Tongue (tissue), 2 donors: ENCODE measurements around the gene HIVEP3. TPM values are rescaled to one million over a fixed set of nuclear protein-coding genes. Genes with fewer than 3 reads are reported as not detected.

Source experiments
- DNase-seq: peaks from one replicate; pipeline ENCODE4 v3.0.0-alpha.2; 2015
- total RNA-seq: library from RNA; depleted of rRNA; stranded (reverse); fragments of >200 nt; gene quantifications from one replicate; pipeline ENCODE4 v1.2.3, GENCODE V29; 2014

HIVEP3 gene
- total RNA-seq, 1 donor from 2014 or later, result 2.5 TPM

DNA sequence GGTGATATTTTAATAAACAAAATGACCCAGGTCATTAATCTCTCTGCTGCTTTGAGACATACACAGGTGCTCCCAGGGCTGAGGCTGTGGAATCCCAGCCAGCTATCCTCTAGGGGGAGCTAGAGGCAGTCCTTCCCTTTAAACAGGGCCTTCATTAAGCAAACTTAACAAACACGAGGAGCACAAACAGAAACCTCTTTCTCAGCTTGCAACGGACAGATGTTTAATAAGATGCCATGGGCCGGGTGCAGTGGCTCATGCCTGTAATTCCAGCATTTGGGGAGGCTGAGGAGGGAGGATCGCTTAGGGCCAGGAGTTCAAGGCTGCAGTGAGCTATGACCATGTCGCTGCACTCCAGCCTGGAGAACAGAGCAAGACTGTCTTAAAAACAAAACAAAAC, 106.7 kb downstream of the HIVEP3 start:
- peak; percentile 43 for DNase-seq

DNA sequence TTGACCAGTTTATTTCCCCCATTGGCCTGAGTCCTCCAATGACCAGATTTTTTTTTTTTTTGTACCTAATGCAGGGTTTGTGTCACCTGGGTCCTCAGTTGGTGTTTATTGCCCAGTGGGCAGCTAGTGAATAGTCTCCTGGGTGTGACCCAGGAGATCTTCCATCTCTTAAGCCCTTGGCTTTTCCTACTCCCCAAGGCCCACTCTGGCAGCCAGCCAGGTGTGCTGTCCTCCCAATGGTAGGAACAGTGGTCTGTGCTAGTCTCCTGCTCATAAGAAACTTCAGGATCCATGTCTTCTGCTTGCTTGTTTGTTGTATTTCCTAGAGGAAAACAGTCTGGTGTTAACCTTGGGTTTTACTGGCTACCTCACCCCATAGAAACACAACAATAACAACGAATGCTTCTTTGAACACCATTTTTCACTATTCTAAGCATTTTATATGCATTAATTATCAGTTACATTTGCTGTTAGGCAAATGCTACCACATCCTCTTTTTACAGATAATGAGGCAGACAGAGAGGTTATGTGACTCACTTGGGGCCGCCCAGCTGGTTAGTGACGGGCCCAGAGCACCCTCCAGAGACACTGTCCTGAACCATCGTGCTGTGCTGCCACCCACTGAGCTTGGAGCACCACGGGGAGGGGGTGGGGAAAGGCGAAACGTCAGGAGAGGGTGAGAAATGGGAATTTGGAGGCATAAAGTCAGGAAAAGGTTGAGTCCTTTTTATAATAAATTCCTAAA, 107.5 kb downstream of the HIVEP3 start:
- no peak for DNase-seq

DNA sequence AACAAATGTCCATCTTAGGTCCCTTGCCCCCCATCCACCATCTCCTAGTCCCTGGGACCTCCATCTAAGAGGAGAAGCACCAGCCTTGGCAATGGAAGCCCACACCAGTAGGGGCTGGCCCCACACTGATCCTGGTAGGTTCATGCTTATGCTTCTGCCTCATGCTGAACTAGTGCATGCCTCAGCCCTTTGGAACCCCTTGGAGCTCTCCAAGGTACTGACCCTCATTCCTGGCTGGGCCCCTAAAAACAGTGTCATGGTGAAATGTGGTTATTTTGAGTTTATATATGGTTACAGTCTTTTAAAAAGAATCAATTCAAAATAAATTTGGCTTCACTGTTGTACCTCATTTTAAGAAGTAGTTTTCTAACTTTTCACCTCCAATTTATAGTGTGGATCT, 108.3 kb downstream of the HIVEP3 start:
- DNase-seq, result peak; percentile 82

DNA sequence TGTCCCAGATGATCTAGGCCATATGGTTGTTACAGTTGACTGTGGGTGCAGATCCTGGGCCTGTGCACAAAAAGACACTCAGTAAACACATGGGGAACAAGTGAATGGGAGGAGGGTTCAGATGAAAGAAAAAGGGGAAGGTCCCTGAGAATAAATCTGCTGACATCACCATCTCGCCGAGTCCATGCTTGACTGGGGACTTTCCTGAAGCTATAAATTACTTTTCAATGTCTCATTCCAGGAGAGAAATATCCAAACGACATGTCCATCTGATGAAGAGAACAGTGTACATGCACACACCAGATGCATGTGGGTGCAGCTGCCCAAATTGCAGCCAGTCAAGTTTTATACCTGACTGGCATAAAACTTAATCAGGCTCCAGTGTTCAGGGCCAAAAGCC, 109.0 kb downstream of the HIVEP3 start:
- DNase-seq, result no peak

DNA sequence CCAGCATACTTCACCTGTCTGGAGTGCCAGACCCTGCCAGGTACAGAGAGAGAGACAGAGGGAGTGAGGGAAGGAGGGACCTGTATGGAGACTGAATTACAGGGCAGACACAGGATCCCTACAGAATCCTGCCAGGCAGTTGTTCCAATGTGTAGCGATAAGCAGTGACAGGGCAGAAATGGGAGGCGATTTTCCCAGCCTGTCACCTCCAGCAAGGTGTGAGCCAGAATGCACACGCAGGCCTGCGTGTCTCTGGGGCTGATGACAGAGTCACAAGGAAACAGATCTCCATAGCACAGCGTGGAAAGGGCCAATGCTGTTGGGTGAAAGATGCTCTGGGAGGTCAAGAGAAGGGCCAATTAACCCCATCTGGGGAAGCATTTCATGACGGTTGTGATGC, 111.3 kb downstream of the HIVEP3 start:
- no peak for DNase-seq

DNA sequence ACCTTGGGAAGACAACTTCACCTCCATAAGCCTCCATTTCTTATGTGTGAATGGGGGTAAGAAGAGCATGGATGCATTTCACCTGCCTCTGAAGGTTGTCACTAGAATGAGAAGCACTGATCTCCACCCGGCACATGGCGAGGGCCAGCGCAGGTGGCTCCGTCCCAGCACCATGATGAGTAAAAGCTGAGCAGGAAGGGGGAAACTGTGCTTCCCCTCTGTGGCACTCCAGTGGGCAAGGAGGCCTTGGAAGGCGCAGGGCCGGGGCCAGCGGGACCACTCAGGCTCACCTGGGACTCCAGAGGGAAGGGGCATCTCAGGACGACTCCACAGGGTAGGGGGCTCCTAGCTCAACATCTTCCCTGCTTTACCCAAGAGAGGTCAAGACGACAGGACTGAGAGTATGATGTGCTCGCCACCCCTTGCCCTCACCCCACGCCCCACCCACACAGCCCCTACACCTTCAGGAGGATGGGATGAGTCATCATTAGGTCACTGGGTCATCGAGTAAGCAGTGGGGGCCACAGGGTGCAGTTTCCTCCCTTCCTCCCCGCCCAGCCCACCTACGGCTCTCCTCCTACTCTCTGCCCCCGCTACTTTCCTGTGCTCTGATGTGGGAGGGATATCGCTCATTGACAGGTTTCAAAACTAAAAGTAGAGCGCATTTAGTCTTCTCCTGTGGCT, 112.1 kb downstream of the HIVEP3 start:
- DNase-seq, result no peak

DNA sequence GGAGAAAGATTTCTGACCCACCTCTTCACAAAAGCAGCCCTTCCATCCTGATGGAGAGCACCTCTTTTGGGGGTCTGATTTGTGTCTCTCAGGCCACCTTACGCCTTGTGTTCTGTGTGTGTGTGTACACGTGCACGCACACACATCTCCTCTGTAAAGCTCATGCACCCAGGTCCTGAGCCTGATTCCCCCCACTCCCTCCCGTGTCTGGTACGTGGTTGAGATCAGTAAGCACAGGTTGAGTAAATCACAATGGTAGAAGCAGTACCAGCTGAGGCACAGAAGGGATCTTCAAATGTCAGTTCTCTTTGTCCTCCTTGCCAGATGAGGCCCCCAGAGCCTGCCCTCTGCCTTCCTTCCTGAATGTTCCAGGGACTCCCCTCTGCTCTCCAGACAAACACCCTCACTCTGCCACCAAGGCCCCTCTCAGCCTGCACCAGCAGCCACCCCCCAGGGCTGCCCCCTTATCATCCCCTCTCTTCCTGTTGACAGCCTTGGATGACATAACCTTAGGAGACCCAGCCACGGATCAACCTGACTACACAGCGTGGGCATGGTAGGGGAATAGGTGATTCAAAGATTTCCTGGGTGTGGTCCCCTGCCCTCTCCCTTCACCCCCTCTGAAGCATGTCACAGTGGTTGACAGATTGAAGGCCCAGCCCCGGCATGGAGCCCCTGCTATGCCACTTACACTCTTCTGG, 112.8 kb downstream of the HIVEP3 start:
- no peak for DNase-seq

DNA sequence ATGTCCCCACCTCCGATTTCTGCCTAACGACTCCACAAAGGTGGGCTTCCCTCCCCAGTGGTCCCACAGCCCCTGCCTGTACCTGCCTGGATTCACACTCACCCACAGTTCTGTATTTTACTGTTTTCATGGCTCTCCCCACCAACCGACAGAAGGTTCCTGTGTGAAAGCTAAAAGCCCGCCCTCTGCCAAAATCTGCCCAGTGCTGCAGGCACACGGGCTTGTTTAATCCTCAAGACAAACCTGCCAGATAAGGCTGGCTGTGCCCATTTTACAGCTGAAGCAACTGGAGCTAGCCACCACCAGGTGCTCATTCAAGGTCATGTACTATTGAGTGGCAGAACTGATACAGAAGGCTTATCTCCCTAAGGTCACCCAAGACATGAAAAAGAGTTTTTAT, 114.5 kb downstream of the HIVEP3 start:
- DNase-seq, result no peak

DNA sequence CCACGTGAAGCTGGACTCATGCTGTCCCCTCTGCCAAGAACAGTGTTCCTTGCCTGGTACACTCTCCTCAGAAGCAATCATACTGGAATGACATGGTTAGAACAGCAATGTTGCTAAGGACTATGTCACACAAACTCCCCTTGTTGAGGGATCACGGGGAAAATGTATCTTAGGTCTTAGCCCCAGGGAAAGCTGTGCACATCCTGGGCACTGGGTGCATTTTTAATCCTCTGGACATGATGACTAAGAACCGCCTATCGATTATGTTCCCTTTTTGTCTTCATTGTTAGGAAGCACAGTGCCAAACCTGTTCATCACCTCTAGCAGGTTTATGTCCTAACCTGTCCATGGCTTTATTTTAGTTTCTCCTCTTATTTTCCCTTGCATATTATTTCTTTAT, 115.1 kb downstream of the HIVEP3 start:
- DNase-seq, result no peak

DNA sequence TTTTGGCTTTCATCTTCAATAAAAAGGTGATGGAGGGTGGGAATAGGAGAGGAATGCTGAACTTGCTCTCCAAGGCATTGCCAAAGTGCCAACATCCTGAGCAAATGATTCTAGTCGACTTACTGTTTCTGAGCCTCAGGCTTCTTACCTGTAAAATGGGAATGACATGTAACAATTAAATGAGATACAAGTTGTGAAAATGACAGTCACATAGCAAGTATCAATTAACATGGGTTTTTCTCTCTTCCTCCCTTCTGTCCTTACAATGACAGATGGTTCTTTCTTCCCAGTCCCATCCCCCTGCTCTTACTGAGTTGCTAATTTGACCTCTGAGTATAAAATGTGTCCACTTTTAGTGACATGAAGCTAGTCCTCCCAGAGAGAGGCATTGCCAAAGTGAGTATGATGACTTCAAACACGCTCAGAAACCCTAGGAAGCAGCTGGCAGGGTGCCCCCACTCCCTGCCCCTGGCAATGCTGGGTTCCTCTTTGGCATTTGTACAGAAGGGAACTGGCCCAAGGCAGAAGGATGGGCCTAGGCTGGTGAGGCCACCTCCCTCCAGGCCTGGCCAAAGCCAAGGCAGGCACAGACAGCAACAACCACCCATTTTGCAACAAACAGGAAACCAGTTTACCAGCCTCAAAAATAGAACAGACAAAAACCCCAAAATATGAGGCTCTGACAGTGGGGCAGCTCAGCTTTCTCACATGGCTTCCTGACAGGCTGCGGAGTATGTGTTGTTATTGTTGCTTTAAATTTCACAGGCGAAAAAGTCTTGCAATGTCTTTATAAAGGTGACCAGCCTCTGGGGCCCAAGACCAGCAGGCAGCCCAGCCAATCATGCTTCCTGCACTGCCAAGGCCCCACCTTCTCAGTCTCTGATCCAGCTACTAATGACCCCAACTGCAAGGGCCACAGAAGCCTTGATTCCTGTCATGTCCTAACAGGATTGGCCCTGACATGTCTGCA, 115.9 kb downstream of the HIVEP3 start:
- DNase-seq, result peak; percentile 43

DNA sequence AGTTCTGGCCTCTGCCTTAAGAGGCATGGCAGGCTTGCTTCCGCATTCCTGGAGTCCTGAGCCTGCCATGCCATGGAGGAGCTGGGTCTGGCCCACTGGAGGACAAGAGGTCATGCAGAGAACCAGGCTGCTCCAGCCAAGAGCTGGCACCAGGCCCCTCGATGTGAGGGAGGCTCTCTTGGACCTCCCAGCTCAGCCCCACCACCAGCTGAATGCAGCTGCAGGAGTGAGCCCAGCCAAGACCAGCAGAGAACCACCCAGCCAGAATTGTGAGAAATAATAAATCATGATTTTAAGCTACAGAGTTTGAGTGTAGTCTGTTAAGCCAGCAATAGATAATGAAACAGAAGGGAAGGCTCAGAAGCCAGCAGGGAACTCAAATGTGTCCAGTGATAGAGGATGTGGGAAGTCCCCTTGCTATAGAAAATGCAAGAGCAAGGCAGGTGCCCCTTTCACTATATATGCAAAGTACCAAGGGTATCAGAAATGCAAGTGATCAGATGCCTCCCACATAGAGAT, 118.4 kb downstream of the HIVEP3 start:
- peak; percentile 71 for DNase-seq

DNA sequence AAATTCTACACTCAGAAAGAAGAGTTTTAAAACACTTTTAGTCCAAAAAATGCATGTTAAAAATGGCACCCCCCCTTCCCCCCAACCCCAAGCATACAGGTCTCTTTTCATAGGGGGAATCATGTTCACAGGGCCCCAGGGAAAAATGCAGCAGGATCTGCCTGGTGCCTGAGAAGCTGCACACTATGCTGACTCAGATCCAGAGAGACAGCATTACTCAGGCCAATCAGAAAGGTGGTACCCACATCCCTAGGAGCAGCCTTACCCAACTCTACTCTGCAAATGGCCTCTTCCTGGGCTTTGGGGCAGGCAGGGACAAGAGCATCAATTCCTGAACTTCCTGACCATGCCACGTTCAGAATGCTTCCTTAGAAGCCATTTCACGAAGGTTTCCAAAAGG, 119.0 kb downstream of the HIVEP3 start:
- DNase-seq, result no peak

DNA sequence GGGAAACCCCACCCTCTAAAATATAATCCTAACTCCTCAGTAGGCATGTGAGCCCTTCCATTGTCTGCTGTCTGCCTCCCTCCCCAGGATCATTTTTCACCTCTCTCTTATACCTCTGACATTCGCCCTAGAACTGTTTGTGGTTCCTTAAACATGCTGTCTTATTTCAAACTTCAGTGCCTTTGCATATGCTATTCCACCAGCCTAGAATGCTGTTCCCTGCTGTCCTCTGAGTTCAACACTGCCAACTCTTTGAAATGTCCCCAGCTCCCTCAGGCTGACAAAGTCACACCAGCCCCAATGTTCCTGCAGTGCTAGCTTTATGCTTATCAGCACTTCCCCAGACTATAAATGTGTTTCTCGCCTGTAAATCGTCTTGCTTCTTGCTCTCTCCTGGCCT, 119.5 kb downstream of the HIVEP3 start:
- no peak for DNase-seq

DNA sequence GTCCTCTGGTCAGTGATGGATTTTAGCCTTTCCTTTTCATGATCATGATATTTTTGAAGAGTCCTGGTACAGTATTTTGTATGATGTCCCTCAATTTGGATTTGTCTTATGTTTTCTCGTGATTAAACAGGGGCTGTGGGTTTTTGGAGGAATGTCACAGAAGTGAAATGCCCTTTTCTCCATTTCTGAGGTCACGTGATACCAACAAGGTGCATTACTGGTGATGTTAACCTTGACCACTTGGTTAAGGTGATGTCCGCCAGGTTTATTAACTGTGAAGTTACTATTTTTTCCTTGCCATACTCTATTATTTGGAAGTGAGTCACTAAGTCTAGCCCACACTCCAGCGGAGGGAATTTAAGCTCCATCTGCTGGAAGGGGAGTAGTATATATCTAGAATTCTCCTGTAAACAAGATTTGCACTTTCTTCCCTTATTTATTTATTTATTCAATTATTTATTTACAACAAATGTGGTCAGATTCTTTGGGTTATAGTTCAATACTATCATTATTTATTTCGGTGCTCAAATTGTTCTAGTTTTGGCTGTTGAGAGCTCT, 123.4 kb downstream of the HIVEP3 start:
- no peak for DNase-seq

DNA sequence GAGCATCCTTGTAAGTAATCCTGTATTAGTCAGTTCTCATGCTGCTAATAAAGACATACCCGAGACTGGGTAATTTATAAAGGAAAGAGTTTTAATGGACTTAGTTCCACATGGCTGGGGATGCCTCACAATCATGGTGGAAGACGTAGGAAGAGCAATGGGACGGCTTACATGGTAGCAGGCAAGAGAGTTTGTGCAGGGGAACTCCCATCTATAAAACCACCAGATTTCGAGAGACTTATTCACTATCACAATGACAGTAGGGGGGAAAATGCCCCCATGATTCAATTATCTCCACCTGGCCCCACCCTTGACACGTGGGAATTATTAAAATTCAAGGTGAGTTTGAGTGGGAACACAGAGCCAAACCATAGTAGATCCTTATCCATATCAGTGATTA, 124.7 kb downstream of the HIVEP3 start:
- DNase-seq, result no peak

DNA sequence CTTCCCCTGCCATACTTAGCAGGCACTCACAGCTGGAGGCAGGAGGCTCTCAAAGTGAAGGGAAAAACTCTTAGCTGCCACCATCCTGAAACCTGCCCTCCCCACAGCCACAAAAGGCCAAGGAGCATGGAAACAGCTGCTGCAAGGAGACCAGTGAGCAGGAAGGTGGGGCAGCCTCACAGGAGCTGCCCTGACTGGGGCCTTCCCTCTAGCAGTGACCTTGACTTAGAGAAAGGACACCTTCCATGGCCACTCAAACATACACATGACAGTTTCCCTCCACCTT, 126.3 kb downstream of the HIVEP3 start:
- DNase-seq, result no peak

DNA sequence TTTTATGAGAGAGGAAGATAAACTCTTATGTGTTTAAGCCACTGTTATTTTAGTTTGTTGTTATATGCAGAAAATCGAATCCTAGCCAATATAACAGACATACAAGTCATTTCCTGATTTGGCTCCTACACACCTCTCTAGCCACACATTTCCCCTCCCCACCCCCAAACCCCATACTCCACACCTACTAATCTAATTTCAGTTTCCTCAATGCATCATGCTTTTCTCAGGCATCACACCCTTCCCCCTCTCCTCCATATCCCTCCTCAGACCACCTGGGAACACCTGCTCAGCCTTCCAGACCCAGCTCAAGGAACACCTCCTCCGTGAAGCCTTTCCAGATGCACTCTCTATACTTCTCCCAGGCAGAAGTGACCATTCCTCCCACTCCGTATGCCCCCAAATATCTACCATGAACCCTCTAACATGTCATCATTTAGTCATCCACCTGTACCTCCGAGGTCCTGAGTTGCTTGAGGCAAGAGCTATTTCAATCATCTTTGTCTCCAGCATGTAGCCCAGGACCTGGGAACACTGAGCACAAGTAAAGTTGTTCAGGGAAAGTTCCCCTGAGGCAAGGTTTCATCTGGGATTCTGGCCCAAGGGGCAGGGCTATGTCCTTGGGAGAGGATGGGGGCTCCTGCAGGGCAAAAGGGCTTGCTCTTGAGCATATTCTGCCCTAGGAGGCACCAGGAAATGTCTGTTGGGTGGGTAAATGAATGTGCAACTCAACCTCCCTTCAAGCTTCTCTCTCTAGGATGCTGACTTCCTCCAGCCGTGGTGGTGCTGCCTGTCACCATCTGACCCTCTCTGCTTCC, 126.8 kb downstream of the HIVEP3 start:
- DNase-seq, result no peak

DNA sequence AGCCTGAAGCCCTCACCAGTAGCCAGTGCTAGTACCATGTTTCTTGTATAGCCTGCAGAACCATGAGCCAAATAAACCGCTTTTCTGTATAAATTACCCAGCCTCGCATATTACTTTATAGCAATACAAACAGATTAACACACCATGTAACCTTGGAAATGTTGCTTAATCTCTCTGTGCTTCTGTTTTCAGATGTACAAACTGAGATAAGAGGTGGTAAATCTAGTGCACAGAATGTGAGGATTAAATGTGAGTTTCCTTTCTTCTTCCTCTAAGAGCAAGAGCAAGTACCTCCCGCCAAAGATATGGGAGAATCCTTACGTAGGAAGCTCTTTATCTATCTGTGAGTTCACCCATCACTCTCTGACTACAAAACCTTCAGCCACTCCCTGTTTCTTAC, 128.4 kb downstream of the HIVEP3 start:
- no peak for DNase-seq

DNA sequence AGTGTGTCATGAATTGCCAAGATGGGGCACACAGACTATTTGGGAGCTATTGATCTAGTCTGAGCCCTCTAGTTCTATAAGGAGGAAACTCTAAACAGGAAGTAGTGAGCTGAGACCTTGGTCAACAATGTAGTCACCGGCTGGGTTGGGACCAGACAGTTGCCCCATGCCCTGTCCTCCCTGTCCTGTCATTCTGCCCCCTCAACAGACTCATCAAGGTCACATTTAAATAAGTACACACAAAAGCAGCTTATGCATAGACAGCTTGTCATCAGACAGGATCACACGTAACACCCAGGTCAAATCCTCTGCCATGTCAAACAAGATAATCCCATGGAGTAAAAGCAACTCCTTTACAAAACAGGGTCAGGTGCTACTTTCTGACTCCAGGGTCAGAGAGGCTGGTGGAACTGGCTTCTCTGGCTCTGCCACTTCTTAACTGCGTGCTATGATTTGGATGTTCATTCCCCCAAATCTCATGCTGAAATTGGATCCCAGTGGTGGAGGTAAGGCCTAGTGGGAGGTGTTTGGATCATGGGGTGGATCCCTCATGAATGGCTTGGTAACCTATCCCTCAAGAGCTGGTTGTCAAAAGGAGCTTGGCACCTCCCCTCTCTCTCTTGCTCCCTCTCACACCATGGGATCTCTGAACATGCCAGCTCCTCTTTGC, 128.9 kb downstream of the HIVEP3 start:
- DNase-seq, result no peak

DNA sequence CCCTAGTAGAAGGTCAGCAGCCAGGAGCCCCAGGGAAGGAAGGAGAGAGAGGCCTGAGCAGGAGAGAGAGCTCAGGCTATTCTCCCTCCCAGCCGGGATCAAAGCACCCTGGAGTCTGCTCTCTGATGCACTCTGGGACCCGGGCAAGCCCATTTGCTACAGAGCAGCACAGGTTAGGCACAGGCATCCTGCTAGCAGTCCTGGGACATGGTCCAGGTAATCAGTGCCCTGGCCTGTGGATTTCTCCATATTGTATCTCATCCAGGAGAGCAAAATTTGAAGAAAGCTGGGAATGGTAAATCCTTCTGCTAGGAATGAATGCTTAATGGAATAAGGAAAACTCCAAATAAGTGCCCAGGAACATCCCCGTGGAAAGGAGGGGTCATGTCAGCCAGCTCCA, 130.3 kb downstream of the HIVEP3 start:
- DNase-seq, result no peak
